Neural crest cell (in vitro differentiated cells): ENCODE measurements around the gene ACER2. TPM values are rescaled to one million over a fixed set of nuclear protein-coding genes. Genes with fewer than 3 reads are reported as not detected.

ENCODE experiments used
- DNase-seq: peaks from one replicate; pipeline ENCODE4 v3.0.0; 2021; ENCODE audit warnings: low read depth, mixed read lengths, low spot score
- H3K27ac Mint-ChIP-seq: one replicate; pipeline ENCODE4 v1.8.0; 2021; ENCODE audit warnings: mild to moderate bottlenecking, mixed read lengths; ENCODE audit not compliant: unreplicated experiment
- H3K27me3 Mint-ChIP-seq: 2 replicates; pipeline ENCODE4 v1.8.0; 2021; ENCODE audit warnings: low read depth, mild to moderate bottlenecking, mixed read lengths
- H3K36me3 Mint-ChIP-seq: 2 replicates; pipeline ENCODE4 v1.8.0; 2021; ENCODE audit warnings: low read depth, mild to moderate bottlenecking, mixed read lengths
- H3K4me1 Mint-ChIP-seq: 2 replicates; pipeline ENCODE4 v1.8.0; 2021; ENCODE audit warnings: mixed read lengths
- H3K4me3 Mint-ChIP-seq: one replicate; pipeline ENCODE4 v1.8.0; 2021; ENCODE audit warnings: mild to moderate bottlenecking, mixed read lengths
- H3K9me3 Mint-ChIP-seq: 2 replicates; pipeline ENCODE4 v1.8.0; 2021; ENCODE audit warnings: mixed read lengths
- CTCF ChIP-seq: fragments of 200-600 bp; sonication (generic); conservative IDR thresholded peaks from 2 replicates; pipeline ENCODE4 v1.5.0; 2021; ENCODE audit warnings: antibody characterized with exemption, mild to moderate bottlenecking
- total RNA-seq: library from RNA; stranded (reverse); gene quantifications from 2 replicates; pipeline ENCODE4 v1.2.1, GENCODE V29; 2021

ACER2 gene
- total RNA-seq, 1 donor from 2014 or later, result 5.6 TPM

- TF ChIP-seq CTCF, result no peak
- Mint-ChIP-seq H3K9me3 (no peaks in the 10 kb centered on the region), H3K36me3 (no peaks in the 10 kb centered on the region), H3K27me3 (no peaks in the 10 kb centered on the region), H3K27ac (no peak overlapping the region), H3K4me3 (no peak overlapping the region), H3K4me1 (peaks cover 13% of the 10 kb centered on the region)
- no peak for DNase-seq
Measured at GRCh38 chr9:19480345-19480744, 71.5 kb downstream of the ACER2 start.

DNA sequence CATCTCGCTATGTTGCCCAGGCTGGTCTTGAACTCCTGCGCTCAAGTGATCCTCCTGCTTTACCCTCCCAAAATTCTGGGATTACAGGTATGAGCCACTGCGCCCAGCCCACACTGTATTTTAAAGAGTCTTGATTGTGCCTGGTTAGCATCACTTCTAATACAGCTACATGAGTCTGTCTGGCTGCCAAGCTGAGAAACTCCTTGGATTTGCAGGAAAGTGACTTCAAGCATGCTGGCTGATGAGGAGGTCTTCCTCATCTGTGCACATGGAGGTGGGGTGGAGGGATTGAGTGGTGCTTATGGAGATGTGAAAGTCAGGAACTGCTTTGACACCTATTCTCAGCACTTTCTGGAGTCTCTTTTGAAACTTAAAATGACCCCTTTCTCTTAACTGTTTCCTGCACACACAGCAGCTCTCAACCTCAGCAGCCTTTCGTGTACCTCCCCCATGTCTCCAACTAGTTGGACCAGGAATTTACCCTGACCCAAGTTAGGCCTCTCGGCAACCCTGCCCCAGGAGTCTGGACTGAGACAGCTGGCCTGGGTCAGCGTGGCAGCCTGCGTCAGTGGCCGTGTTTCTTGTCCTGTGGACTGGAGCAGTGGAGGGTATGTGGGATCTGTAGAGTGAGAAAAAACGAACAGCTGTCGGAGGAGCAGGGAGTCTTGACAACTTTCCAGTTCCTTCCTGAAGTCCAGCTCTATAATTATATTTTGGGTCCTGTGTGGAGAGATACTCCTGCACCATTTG, 72.5 kb downstream of the ACER2 start:
- no peaks in the 10 kb centered on the region for H3K36me3 Mint-ChIP-seq
- H3K27ac Mint-ChIP-seq, result no peak overlapping the region
- no peak overlapping the region for H3K4me3 Mint-ChIP-seq
- no peak for DNase-seq
- peaks cover 13% of the 10 kb centered on the region for H3K4me1 Mint-ChIP-seq
- no peak for TF ChIP-seq CTCF
- H3K9me3 Mint-ChIP-seq, result no peaks in the 10 kb centered on the region
- no peaks in the 10 kb centered on the region for H3K27me3 Mint-ChIP-seq

DNA sequence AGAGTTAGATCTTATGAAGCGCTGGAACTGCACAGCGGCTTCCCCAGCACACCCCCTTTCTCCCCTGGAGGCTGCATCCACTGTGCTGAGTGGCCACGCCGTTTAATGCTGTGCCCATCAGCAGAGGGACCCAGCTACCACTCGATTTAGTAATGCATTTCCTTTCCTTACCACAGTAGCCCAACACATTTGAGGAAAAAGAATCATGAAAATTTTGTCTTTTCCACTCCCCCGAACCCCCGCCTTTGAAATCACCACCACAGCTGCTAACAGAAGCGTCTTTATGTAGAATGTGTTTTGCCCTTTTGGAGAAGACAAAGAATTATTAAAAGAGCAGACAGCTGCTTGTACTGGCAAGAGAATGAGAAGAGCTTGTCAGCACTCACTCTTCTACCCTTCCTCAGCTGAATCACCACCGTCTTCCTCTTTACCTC, 73.2 kb downstream of the ACER2 start:
- H3K36me3 Mint-ChIP-seq, result no peaks in the 10 kb centered on the region
- DNase-seq, result no peak
- TF ChIP-seq CTCF, result no peak
- H3K9me3 Mint-ChIP-seq, result no peaks in the 10 kb centered on the region
- H3K27ac Mint-ChIP-seq, result peak overlapping the region; percentile 6
- peak overlapping the region; percentile 18 for H3K4me3 Mint-ChIP-seq
- H3K27me3 Mint-ChIP-seq, result no peaks in the 10 kb centered on the region
- peaks cover 13% of the 10 kb centered on the region for H3K4me1 Mint-ChIP-seq

- Mint-ChIP-seq H3K27me3 (no peaks in the 10 kb centered on the region), H3K4me1 (peaks cover 13% of the 10 kb centered on the region), H3K9me3 (no peaks in the 10 kb centered on the region), H3K36me3 (no peaks in the 10 kb centered on the region), H3K27ac (no peak overlapping the region), H3K4me3 (no peak overlapping the region)
- DNase-seq, result no peak
- no peak for TF ChIP-seq CTCF
Measured at GRCh38 chr9:19484699-19485098, 75.9 kb downstream of the ACER2 start.

DNA sequence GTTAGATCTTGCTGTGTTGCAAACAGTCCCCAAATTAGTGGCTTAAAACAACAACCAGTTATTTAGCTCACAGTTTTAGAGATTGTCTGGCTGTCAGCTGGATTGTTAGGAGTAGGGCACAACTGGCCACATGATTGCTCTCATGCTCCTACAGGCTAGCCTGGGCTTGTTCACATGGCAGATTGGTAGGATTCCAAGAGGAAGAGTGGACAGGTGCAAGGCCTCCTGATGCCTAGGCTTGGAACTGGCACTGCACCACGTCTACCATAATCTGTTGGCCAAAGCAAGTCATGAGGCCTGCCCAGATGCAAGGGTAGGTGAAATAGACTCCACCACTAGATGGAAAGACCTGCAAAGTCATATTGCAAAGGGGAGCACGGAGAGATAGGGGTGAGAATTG, 76.4 kb downstream of the ACER2 start:
- Mint-ChIP-seq H3K27me3 (no peaks in the 10 kb centered on the region), H3K9me3 (no peaks in the 10 kb centered on the region), H3K4me1 (peaks cover 13% of the 10 kb centered on the region), H3K36me3 (no peaks in the 10 kb centered on the region), H3K4me3 (no peak overlapping the region), H3K27ac (no peak overlapping the region)
- DNase-seq, result no peak
- no peak for TF ChIP-seq CTCF
